ENCODE data around the gene MAP10. TPM values are rescaled to one million over a fixed set of nuclear protein-coding genes. Genes with fewer than 3 reads are reported as not detected.

MAP10 gene
- total and polyA plus RNA-seq, 9 donors = 1.9 to 4.6 (median 2.4) TPM

DNA sequence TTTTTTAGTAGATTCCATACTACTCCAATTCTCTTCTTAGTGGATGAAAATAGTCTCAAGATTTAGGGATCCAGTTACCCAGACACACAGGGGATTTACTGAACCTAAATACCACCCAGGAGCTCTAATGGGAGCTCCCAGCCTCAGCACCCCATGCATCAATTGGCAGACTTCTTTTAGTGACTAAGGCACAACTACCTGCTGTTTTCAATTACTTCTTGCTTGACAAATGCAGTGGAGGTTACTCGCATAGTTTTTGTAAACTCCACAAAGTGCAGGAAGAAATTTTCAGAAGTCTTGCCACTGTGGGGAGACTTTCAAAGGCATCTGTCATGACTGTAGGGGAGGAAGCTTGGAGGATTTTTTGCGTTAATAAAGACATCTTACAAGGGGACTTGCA is 35.5 kb upstream of the MAP10 start:
- H3K4me1 ChIP-seq (ENCODE audit: insufficient read depth) = peaks cover 9% of the 10 kb centered on the region
- intact Hi-C loops (cut with DNase I) = no loop called here
- no peak for TF ChIP-seq POLR2A (IDR thresholded peaks at IDR 0.05)
- TF ChIP-seq EP300 (IDR thresholded peaks at IDR 0.05) = no peak
- TF ChIP-seq, protein P1, sequence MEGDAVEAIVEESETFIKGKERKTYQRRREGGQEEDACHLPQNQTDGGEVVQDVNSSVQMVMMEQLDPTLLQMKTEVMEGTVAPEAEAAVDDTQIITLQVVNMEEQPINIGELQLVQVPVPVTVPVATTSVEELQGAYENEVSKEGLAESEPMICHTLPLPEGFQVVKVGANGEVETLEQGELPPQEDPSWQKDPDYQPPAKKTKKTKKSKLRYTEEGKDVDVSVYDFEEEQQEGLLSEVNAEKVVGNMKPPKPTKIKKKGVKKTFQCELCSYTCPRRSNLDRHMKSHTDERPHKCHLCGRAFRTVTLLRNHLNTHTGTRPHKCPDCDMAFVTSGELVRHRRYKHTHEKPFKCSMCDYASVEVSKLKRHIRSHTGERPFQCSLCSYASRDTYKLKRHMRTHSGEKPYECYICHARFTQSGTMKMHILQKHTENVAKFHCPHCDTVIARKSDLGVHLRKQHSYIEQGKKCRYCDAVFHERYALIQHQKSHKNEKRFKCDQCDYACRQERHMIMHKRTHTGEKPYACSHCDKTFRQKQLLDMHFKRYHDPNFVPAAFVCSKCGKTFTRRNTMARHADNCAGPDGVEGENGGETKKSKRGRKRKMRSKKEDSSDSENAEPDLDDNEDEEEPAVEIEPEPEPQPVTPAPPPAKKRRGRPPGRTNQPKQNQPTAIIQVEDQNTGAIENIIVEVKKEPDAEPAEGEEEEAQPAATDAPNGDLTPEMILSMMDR (IDR thresholded peaks at IDR 0.05) = no peak
- DNase-seq = no peak
- H3K27ac ChIP-seq = no peak overlapping the region
- H3K36me3 ChIP-seq = no peaks in the 10 kb centered on the region
- H3K4me3 ChIP-seq = no peak overlapping the region
- 66 to 73% (median 72%) methylated on average over 2 of the region's 2 CpGs for WGBS, 3 donors
- no peaks in the 10 kb centered on the region for H3K27me3 ChIP-seq
- H3K9me3 ChIP-seq = no peaks in the 10 kb centered on the region

DNA sequence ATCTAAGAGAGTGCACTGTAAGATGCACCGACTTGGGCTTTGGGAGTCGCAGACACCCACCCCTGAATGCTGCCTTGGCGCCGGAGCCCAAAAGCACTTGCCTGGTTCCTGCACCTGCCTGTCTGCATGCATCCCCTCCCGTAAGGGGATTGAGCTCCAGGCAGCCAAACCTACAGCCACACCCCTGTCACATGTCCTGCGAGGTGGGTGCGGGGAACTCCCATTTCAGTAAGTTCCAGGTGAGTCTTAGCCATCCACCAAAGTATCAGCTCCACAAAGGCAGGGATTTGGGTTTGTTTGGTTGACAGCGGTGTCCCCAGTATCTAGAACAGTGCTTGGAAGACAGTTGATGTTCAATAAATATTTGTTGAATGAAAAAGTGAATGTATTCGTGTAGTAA is 31.5 kb upstream of the MAP10 start:
- intact Hi-C loops (cut with DNase I) = no loop called here
- no peaks in the 10 kb centered on the region for H3K36me3 ChIP-seq
- DNase-seq = no peak
- H3K27me3 ChIP-seq = no peaks in the 10 kb centered on the region
- WGBS, 3 donors = 93 to 95% (median 93%) methylated on average over 9 of the region's 9 CpGs
- TF ChIP-seq POLR2A (IDR thresholded peaks at IDR 0.05) (no peak), EP300 (IDR thresholded peaks at IDR 0.05) (no peak)
- TF ChIP-seq, protein P1 (IDR thresholded peaks at IDR 0.05) = no peak
- no peaks in the 10 kb centered on the region for H3K4me1 ChIP-seq (ENCODE audit: insufficient read depth)
- no peak overlapping the region for H3K27ac ChIP-seq
- no peaks in the 10 kb centered on the region for H3K9me3 ChIP-seq
- H3K4me3 ChIP-seq = no peak overlapping the region

DNA sequence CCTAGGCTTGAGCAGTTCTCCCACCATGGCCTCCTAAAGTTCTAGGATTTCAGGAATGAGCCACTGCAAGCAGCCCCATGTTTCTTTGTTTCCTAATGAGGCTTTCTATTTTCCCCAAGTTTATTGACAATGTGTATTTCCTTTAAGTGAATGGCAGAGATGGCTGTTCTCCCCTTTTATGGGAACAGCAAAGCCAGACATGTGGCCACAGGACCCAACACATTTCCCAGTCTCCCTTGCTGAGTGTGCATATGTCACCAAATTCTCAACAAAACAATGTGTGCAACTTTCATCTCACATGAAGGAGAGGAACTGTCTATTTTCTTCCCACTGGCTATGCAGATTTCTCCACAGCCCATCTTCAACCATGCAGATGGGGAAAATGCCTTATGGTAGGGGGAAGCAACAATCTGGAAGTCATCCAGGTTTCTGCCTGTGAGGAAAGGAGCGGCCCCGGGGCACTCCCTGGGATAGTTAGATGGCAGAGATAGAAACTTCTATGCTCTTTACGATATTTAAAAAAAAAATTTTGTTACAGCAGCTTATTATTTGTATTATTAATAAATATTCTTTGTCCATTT is 28.6 kb upstream of the MAP10 start:
- H3K27ac ChIP-seq = no peak overlapping the region
- 60 to 79% (median 76%) methylated on average over 3 of the region's 3 CpGs for WGBS, 3 donors

DNA sequence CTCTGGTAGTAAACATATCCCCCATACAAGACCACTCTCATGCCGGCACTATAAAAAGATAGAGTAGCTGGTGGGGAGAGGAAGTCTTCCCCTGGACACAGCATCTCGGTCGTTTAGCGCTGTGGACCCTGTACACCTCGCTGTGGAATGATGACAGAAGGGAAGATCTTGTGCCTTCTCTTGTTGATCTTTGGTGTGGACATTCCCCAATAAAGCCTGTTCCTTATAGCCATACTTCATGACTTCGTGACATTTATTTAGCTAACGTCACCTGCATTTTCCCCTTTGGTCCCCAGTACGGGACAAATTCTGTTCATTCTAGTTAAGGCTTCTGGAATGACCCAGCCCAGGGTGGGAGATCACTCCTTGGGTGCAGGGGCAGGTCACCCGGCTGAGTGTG is 24.9 kb upstream of the MAP10 start:
- Histone ChIP-seq H3K4me3 (no peak overlapping the region), H3K9me3 (no peaks in the 10 kb centered on the region), H3K27me3 (no peaks in the 10 kb centered on the region), H3K27ac (no peak overlapping the region), H3K36me3 (no peaks in the 10 kb centered on the region), H3K4me1 (ENCODE audit: insufficient read depth) (no peaks in the 10 kb centered on the region)
- TF ChIP-seq EP300 (IDR thresholded peaks at IDR 0.05) = no peak
- TF ChIP-seq, protein P1 (IDR thresholded peaks at IDR 0.05) = no peak
- TF ChIP-seq POLR2A (IDR thresholded peaks at IDR 0.05) = no peak
- WGBS, 3 donors = 95% methylated on average over 9 of the region's 9 CpGs
- intact Hi-C loops (cut with DNase I) = no loop called here
- no peak for DNase-seq

More for the DNA sequence above, 28.6 kb upstream of the MAP10 start:
- H3K9me3 ChIP-seq = no peaks in the 10 kb centered on the region
- DNase-seq = no peak
- H3K27me3 ChIP-seq = no peaks in the 10 kb centered on the region
- no peak overlapping the region for H3K4me3 ChIP-seq
- TF ChIP-seq, protein P1 (IDR thresholded peaks at IDR 0.05) = no peak
- no peak for TF ChIP-seq EP300 (IDR thresholded peaks at IDR 0.05)
- TF ChIP-seq POLR2A (IDR thresholded peaks at IDR 0.05) = no peak
- H3K4me1 ChIP-seq (ENCODE audit: insufficient read depth) = no peaks in the 10 kb centered on the region
- no peaks in the 10 kb centered on the region for H3K36me3 ChIP-seq
- intact Hi-C loops (cut with DNase I) = no loop called here

Measured in ovary (tissue), 9 donors.